ENCODE measurements around the gene SMIM36. TPM values are rescaled to one million over a fixed set of nuclear protein-coding genes. Genes with fewer than 3 reads are reported as not detected.

The SMIM36 gene
- total RNA-seq, 2 donors from 2014 or later, result not detected

DNA sequence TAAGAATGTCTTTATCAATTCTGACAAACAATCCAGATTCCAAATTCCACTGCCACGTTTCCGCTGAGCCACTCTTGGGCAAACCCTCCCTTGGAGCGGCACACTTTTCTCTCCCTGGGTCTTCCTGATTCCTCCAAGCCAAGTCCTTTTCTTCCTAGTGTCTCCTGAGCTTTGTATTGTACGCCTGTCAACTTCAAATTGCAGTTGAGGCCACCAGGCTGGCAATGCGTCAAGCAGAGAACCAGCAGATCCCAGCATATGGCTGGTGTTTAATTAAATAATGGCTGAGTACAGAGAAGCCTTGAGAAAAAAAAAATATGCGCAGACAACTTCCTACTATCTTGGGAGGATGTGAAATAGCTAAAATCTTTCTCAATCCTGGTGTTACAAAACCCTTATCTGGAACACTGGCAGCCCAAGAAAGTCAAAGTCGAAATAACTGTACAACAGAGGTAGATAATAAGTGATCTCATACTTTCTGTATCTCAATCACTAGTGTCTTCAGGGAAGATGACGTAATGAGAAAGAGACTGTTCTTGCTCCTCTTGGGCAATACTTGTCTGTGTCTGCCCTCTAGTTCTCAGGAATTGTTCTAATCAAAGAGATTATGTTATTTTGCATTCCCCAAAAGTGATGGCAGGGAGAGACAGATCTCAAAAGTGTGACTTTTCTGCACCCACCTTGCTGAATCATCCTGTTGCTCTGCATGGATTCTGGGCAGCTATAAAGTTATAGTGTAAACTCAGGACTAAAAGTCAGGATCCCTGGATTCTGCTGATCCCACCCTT, 15.0 kb downstream of the SMIM36 start:
- Histone ChIP-seq H3K27me3 (no peaks in the 10 kb centered on the region), H3K36me3 (no peaks in the 10 kb centered on the region), H3K9me3 (no peaks in the 10 kb centered on the region), H3K4me3 (no peak overlapping the region), H3K27ac (no peak overlapping the region), H3K4me1 (peaks cover 0 to 9% of the 10 kb centered on the region in 2 donors)
- no peak for DNase-seq (ENCODE audit: low spot score)
- TF ChIP-seq, protein P1, sequence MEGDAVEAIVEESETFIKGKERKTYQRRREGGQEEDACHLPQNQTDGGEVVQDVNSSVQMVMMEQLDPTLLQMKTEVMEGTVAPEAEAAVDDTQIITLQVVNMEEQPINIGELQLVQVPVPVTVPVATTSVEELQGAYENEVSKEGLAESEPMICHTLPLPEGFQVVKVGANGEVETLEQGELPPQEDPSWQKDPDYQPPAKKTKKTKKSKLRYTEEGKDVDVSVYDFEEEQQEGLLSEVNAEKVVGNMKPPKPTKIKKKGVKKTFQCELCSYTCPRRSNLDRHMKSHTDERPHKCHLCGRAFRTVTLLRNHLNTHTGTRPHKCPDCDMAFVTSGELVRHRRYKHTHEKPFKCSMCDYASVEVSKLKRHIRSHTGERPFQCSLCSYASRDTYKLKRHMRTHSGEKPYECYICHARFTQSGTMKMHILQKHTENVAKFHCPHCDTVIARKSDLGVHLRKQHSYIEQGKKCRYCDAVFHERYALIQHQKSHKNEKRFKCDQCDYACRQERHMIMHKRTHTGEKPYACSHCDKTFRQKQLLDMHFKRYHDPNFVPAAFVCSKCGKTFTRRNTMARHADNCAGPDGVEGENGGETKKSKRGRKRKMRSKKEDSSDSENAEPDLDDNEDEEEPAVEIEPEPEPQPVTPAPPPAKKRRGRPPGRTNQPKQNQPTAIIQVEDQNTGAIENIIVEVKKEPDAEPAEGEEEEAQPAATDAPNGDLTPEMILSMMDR (IDR thresholded peaks at IDR 0.05), result no peak

DNA sequence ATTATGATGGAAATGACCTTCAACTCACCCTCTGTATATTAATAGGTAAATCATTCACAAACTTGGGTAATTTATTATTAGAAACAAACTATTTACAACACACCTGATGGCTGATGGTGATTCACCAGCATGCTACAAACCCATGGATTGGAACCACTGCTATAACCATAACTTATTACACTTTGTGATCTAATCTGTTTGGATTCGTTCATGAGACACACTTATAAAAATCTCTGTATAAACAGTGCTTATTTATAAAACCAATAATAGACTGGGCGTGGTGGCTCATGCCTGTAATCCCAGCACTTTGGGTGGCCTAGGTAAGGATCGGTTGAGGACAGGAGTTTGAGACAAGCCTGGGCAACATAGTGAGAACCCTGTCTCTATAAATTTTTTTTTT, 16.0 kb downstream of the SMIM36 start:
- Histone ChIP-seq H3K9me3 (no peaks in the 10 kb centered on the region), H3K4me3 (no peak overlapping the region), H3K27me3 (no peaks in the 10 kb centered on the region), H3K4me1 (peaks cover 0 to 8% of the 10 kb centered on the region in 2 donors), H3K36me3 (no peaks in the 10 kb centered on the region), H3K27ac (no peak overlapping the region)
- TF ChIP-seq, protein P1 (IDR thresholded peaks at IDR 0.05), result no peak
- no peak for DNase-seq (ENCODE audit: low spot score)

DNA sequence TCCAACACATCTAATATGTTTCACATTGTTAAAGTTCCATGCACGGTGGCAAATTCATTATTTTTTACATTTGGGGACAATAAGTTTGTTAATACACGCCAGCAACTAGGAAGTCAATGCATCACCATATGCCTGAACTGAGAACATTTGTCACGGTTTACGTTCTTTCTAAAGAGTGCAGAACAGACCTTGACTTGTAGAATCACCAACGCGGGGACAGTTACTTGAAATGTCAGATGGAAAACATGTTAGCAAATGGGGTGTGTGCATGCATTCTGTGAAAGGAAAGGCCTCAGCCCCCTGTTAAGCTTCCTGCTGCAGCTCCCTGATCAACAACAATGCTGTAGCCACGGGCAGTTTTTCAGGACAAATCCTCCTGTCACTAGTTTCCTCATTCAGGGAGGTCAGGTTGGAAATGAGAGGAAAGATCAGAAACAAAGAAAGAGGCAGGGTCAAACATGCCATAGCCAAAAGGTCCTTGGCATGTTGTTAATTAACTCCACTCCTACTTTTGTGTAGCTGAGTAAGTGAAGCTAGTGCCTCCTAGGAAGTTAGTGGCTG, 18.4 kb downstream of the SMIM36 start:
- Histone ChIP-seq H3K4me1 (no peaks in the 10 kb centered on the region), H3K9me3 (no peaks in the 10 kb centered on the region), H3K36me3 (no peaks in the 10 kb centered on the region), H3K4me3 (no peak overlapping the region), H3K27ac (no peak overlapping the region), H3K27me3 (no peaks in the 10 kb centered on the region)
- TF ChIP-seq, protein P1 (IDR thresholded peaks at IDR 0.05), result no peak
- no peak for DNase-seq (ENCODE audit: low spot score)

DNA sequence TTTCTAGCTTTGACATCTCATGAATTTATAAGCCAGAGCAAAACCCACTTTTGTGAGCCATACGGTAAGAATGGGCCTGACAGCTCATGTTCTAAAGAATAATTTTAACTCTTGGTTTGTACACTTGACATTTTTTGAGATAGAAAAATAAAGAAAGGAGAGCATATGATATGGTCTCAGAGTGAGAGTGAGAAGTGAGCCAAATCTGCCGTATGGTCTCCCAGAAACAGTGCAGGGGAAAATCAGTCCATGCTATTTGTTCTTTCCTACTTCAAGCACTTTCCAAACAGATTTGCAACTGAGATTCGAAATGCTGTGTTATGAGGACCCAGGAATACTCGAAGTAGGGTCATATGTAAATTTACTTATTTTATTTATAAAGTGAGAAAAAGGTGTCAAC, 20.9 kb downstream of the SMIM36 start:
- H3K4me3 ChIP-seq, result no peak overlapping the region
- H3K9me3 ChIP-seq, result no peaks in the 10 kb centered on the region

DNA sequence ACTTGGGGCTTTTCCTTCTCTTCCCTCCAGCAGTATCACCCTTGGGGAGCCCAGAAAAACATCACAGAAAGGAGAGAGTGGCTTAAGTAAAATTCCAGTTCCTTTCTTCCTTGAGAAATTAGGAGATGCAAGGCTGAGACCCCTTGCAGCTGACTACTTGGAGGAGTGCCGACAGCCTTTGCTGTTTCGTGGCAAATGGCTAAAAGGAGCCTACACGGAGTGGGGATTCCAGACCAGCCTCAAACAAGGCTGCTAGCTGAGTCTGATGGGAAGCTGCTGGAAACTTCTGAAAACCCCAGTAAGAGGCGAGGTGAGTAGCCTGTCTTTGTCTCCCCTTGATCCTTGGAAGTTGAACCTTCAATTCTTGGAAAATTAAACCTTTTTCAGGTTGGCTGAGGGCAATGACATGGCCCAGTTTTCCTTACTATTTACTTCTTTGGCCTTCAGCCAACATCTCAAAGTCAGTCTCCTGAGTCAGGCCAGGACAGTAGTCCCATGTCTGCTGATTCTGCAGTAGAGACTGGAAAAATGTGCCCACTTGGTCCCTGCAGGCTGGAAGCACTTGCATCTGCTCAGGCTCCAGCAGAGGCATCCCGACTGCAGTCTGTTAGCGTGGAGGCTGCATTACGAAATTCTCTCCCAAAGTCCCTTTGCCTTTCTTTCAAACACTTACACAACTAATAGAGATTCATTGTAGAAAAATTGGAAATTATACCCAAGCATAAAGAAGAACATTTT, 23.4 kb downstream of the SMIM36 start:
- DNase-seq (ENCODE audit: low spot score), result no peak
- no peaks in the 10 kb centered on the region for H3K4me1 ChIP-seq
- no peaks in the 10 kb centered on the region for H3K36me3 ChIP-seq
- H3K27me3 ChIP-seq, result no peaks in the 10 kb centered on the region
- no peak overlapping the region for H3K27ac ChIP-seq
- TF ChIP-seq, protein P1 (IDR thresholded peaks at IDR 0.05), result no peak
- H3K9me3 ChIP-seq, result no peaks in the 10 kb centered on the region
- no peak overlapping the region for H3K4me3 ChIP-seq

More for the DNA sequence above, 20.9 kb downstream of the SMIM36 start:
- DNase-seq (ENCODE audit: low spot score), result no peak
- TF ChIP-seq, protein P1 (IDR thresholded peaks at IDR 0.05), result no peak
- Histone ChIP-seq H3K27ac (no peak overlapping the region), H3K4me1 (no peaks in the 10 kb centered on the region), H3K36me3 (no peaks in the 10 kb centered on the region), H3K27me3 (no peaks in the 10 kb centered on the region)
